HG03159 (cell line): ENCODE results near the gene MKLN1.
A peak's percentile ranks its signal among the peaks of the same experiment; 100 is the strongest.
"Not testable (repeated sequence)": the region's sequence is repeated elsewhere in the genome, so short reads cannot be mapped to it uniquely, and the experiment has no call there.

ENCODE experiments used
- ATAC-seq: cut with Tn5 transposase; IDR thresholded peaks from one replicate; pipeline ENCODE4 v1.9.1; 2021; ENCODE audit warnings: mild to moderate bottlenecking, moderate library complexity; ENCODE audit not compliant: unreplicated experiment

MKLN1 gene

GRCh38 chr7:131455546-131455945 is 127.9 kb downstream of the MKLN1 start:
- ATAC-seq: no peak

GRCh38 chr7:131456338-131456737 is 128.7 kb downstream of the MKLN1 start:
- no peak for ATAC-seq

GRCh38 chr7:131459256-131459655 is 131.6 kb downstream of the MKLN1 start:
- no peak for ATAC-seq

- no peak for ATAC-seq
Measured at GRCh38 chr7:131462059-131462458, 134.4 kb downstream of the MKLN1 start.

- not testable (repeated sequence) for ATAC-seq
Measured at GRCh38 chr7:131462715-131463114, 135.0 kb downstream of the MKLN1 start.

DNA sequence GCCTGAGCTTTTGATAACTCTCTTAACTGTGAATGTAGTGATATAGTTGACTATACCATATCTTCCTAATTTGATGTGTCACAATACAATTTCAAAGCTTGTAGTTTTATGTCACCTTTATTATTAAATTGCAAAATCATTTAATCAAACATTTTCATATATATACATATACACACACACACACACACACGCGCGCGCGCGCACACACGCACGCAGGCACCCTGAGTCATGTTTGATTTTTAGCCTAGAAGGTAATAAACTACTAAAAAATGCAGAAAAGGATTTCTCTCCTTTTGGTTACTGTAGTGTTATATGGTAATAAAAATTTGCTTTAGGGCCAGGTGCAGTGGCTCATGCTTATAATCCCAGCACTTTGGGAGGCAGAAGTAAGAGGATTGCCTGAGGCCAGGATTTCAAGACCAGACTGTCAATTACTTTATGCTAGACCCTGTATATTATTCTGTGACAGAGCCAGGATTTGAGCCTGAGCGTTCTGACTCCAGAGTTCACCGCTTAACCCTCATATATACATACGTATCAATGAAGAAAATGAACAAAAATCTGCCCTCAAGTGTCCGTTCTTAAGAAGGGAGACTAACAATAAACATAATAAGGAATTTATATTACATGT is 139.2 kb downstream of the MKLN1 start:
- ATAC-seq: no peak

GRCh38 chr7:131467788-131468187 is 140.1 kb downstream of the MKLN1 start:
- ATAC-seq: no peak

GRCh38 chr7:131471250-131472004 is 143.8 kb downstream of the MKLN1 start:
- no peak for ATAC-seq

GRCh38 chr7:131476740-131477139 is 149.1 kb downstream of the MKLN1 start:
- no peak for ATAC-seq

GRCh38 chr7:131480384-131481315 is 153.0 kb downstream of the MKLN1 start:
- no peak for ATAC-seq

GRCh38 chr7:131482800-131483199 is 155.1 kb downstream of the MKLN1 start:
- ATAC-seq: peak; percentile 68

DNA sequence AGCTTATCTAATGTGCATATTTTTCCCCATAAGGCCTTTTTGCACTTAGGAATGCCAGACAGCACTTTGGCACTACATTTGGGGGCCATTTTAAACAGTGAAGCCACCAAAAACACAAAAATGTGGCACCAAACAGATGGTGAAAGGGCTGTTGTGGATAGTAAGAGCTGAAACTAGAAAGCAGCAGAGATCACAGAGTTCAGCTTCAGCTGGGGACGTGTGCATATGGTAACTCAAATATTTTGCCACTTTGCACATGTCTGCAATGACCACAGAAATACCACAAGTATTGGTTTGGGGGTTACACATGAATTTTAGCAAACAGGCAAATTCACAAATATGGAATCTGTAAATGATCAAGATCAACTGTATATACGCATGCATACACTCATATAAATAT is 155.9 kb downstream of the MKLN1 start:
- no peak for ATAC-seq

DNA sequence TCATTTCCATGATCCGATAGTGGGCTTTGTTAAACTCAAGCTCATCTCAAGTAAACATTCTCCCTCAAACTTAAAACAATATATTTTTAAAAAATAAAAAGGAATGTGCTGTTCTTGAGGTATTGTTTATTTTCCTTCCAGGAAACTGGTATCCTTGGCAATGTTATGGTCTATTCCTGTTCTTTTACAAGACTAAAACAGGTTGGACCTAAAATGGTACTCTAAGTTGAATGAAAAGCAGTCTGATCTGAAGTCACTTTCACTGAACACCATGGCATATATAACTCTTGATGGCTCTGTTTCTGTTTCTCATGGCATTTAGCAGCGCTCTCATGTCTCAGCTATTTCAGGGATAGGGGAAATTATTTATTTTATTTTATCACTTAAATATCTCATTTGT is 158.7 kb downstream of the MKLN1 start:
- no peak for ATAC-seq

DNA sequence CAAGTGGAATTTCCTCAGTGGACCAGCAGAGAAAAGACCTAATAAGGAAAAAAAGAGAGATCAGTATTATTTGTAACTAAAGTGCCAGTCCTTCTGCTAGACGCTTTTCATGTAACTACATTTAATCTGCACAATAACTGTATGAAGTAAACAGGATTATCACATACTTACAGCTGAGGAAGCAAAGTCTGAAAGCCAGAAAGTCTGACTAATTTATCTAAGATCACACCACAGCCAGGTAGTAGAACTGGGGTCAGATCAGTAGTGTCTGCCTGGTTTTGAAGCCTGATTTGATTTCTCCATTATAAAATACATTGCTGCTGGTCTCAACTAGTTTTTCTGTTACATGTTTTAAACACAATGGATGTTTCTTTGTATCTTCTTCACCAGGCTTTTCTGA is 159.5 kb downstream of the MKLN1 start:
- ATAC-seq: no peak

- no peak for ATAC-seq
Measured at GRCh38 chr7:131488361-131488760, 160.7 kb downstream of the MKLN1 start.

GRCh38 chr7:131489196-131489595 is 161.5 kb downstream of the MKLN1 start:
- ATAC-seq: no peak

DNA sequence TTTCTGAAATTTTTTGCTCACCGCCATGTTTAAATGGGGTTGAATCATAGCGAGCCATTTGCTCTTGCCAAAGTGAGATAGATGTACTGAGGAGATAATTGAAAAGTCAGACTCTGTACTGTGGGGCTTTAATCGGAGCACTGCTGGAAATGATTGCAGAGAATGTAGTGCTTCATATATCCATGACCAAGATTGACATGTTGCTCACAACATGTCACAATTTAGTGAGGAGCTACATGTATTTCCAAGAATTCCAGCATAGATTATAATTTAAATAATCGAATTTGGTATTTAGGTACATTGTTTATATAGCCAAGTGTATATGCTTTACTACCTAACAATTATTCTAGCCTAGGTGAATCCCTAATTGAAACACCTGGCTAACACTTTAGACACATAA is 162.2 kb downstream of the MKLN1 start:
- no peak for ATAC-seq

DNA sequence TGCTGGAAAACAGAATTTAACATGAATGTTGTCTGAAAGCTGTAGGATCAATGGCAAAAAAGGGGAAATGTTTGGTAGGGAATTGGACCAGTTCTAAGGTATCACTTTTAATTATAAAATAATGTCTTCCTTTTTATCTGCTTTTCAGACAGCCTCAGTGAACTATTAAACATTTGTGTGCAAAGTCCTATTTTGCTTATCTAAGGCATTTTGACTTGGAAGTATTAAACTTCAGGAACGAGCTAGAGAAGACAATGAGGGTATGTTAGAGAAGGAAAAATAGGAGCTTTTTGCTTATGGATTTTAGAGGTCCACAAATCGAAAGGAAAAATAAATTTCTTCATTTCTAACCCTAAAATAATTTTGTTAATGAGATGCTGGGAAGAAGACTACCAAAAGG is 165.4 kb downstream of the MKLN1 start:
- no peak for ATAC-seq

DNA sequence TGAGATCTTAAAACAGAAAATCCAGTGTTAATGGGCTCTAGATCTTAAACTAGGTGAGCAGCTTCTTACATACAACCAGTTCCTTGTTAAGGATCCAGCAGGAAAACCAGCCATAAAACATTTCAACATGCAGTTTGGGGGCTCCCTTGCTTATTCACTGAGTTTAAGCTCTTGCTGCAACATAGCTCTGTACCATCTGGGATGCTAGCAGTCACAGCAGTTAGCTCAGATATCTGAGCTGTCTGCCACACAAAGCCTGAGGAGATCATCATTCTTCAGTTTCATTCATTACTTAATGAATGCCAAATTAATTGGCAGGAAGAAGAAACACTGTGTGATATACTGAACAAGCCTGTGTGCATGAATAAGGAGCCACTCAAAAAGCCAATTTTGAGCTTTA is 165.9 kb downstream of the MKLN1 start:
- no peak for ATAC-seq

GRCh38 chr7:131494182-131494581 is 166.5 kb downstream of the MKLN1 start:
- ATAC-seq: no peak

- no peak for ATAC-seq
Measured at GRCh38 chr7:131495669-131496498, 168.2 kb downstream of the MKLN1 start.
